SH-SY5Y (cell line): ENCODE measurements around the gene CMSS1.

ENCODE experiments used
- GATA2 ChIP-seq: IDR thresholded peaks from 2 replicates; pipeline ENCODE4 v1.6.1; 2011; ENCODE audit warnings: mild to moderate bottlenecking, low read depth, low read length
- GATA3 ChIP-seq: IDR thresholded peaks from 2 replicates; pipeline ENCODE4 v1.6.1; 2011; ENCODE audit warnings: low read depth, mild to moderate bottlenecking, low read length, moderate library complexity

- TF ChIP-seq GATA3: no peak
- TF ChIP-seq GATA2: no peak
Measured at GRCh38 chr3:100057716-100058575, 240.3 kb downstream of the CMSS1 start.
